ENCODE measurements around the gene HOXB7. TPM values are rescaled to one million over a fixed set of nuclear protein-coding genes. Genes with fewer than 3 reads are reported as not detected.

Gene HOXB7
- total and polyA plus RNA-seq, 4 donors: 0.08 to 0.31 (median 0.27) TPM

DNA sequence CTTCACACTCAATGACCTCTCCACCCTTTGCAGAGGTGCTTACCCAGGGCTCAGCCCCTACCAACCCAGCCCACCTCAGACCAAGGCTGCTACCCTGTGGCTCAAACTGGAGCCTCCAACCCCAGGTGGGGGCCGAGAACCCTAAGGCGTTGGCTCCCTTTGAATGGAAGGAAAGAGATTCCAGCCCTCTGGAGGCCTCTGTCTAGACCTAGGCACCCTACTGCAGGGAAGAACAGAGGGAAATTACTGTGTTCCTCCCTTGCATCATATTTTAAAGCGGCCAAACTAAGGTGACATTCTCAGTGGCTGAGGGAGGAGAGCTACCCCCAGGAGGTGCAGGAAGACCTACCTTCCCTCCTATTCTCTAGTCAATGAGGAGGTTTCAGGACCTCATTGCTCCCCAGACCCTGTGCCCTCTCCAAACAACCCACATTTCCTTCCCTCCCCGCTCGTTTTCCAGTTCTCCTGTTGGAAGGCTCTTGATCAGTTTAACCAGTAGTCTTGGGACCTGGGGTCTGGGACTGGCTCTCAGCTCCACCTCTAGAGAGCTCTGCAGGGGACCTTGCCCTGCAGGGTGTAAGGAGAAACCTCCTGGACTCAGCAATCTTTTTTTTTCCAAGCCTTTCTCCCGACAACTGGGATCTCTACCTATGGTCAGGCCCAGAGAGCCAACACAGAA is 9.8 kb upstream of the HOXB7 start:
- no peak for DNase-seq (ENCODE audit: low spot score)
- Histone ChIP-seq H3K27ac (ENCODE audit: low read depth in 1 of 2, low read length in 2 of 2) (no peak overlapping the region), H3K4me3 (ENCODE audit: low read depth in 1 of 3, low read length in 3 of 3) (no peak overlapping the region), H3K4me1 (ENCODE audit: control insufficient read depth in 4 of 4, insufficient read depth in 4 of 4, low read length in 3 of 4) (peaks cover under 1 to 15% (median 9%) of the 10 kb centered on the region in 4 donors), H3K27me3 (ENCODE audit: control insufficient read depth in 4 of 4, insufficient read depth in 4 of 4, low read length in 3 of 4) (peaks cover 0 to 52% (median 37%) of the 10 kb centered on the region in 4 donors), H3K36me3 (ENCODE audit: control insufficient read depth in 4 of 4, insufficient read depth in 3 of 4, low read depth in 1 of 4, low read length in 3 of 4) (no peaks in the 10 kb centered on the region), H3K9me3 (ENCODE audit: control insufficient read depth in 4 of 4, low read length in 3 of 4) (no peaks in the 10 kb centered on the region), H3K9ac (ENCODE audit: low read depth in 1 of 2, low read length in 2 of 2) (no peak overlapping the region)
- no peak for TF ChIP-seq TAF1 (conservative IDR thresholded peaks at IDR 0.05)
- TF ChIP-seq RXRA (IDR thresholded peaks at IDR 0.05): no peak
- TF ChIP-seq EGR1 (IDR thresholded peaks at IDR 0.05; ENCODE audit: low read depth in 2 of 2): no peak
- TF ChIP-seq FOXA1 (IDR thresholded peaks at IDR 0.05): no peak
- TF ChIP-seq YY1 (IDR thresholded peaks at IDR 0.05): no peak
- TF ChIP-seq FOXA2 (IDR thresholded peaks at IDR 0.05): no peak
- TF ChIP-seq NR2F2 (IDR thresholded peaks at IDR 0.05): no peak
- no peak for TF ChIP-seq HNF4G (IDR thresholded peaks at IDR 0.05)
- no peak for TF ChIP-seq MAX (IDR thresholded peaks at IDR 0.05)
- TF ChIP-seq JUND (IDR thresholded peaks at IDR 0.05): no peak
- TF ChIP-seq CTCF (IDR thresholded peaks at IDR 0.05; ENCODE audit: low read depth, low read length, missing input control): no peak
- no peak for TF ChIP-seq GABPA (IDR thresholded peaks at IDR 0.05 in 1 of 2, conservative IDR thresholded peaks at IDR 0.05 in 1 of 2)
- TF ChIP-seq, protein P1, sequence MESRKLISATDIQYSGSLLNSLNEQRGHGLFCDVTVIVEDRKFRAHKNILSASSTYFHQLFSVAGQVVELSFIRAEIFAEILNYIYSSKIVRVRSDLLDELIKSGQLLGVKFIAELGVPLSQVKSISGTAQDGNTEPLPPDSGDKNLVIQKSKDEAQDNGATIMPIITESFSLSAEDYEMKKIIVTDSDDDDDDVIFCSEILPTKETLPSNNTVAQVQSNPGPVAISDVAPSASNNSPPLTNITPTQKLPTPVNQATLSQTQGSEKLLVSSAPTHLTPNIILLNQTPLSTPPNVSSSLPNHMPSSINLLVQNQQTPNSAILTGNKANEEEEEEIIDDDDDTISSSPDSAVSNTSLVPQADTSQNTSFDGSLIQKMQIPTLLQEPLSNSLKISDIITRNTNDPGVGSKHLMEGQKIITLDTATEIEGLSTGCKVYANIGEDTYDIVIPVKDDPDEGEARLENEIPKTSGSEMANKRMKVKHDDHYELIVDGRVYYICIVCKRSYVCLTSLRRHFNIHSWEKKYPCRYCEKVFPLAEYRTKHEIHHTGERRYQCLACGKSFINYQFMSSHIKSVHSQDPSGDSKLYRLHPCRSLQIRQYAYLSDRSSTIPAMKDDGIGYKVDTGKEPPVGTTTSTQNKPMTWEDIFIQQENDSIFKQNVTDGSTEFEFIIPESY (IDR thresholded peaks at IDR 0.05): no peak
- TF ChIP-seq, protein P2, sequence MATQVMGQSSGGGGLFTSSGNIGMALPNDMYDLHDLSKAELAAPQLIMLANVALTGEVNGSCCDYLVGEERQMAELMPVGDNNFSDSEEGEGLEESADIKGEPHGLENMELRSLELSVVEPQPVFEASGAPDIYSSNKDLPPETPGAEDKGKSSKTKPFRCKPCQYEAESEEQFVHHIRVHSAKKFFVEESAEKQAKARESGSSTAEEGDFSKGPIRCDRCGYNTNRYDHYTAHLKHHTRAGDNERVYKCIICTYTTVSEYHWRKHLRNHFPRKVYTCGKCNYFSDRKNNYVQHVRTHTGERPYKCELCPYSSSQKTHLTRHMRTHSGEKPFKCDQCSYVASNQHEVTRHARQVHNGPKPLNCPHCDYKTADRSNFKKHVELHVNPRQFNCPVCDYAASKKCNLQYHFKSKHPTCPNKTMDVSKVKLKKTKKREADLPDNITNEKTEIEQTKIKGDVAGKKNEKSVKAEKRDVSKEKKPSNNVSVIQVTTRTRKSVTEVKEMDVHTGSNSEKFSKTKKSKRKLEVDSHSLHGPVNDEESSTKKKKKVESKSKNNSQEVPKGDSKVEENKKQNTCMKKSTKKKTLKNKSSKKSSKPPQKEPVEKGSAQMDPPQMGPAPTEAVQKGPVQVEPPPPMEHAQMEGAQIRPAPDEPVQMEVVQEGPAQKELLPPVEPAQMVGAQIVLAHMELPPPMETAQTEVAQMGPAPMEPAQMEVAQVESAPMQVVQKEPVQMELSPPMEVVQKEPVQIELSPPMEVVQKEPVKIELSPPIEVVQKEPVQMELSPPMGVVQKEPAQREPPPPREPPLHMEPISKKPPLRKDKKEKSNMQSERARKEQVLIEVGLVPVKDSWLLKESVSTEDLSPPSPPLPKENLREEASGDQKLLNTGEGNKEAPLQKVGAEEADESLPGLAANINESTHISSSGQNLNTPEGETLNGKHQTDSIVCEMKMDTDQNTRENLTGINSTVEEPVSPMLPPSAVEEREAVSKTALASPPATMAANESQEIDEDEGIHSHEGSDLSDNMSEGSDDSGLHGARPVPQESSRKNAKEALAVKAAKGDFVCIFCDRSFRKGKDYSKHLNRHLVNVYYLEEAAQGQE (IDR thresholded peaks at IDR 0.05): no peak
- no peak for TF ChIP-seq RAD21 (IDR thresholded peaks at IDR 0.05)
- TF ChIP-seq HNF4A (conservative IDR thresholded peaks at IDR 0.05): no peak
- no peak for TF ChIP-seq SP1 (IDR thresholded peaks at IDR 0.05)
- no peak for TF ChIP-seq ATF3 (IDR thresholded peaks at IDR 0.05)
- 21% methylated on average over 6 of the region's 6 CpGs for WGBS

All from liver (tissue), 9 donors.